Activated CD8-positive, alpha-beta memory T cell treated with anti-CD3 and anti-CD28 coated beads, Interleukin-2, amount 50 U/mL, for 4 hours (primary cell): ENCODE results near the gene POU2AF2.

Experiments
- DNase-seq: peaks from one replicate; pipeline ENCODE4 v3.0.0-alpha.2; 2020

POU2AF2 gene

GRCh38 chr11:111334532-111335502 is 89.3 kb downstream of the POU2AF2 start:
- no peak for DNase-seq

DNA sequence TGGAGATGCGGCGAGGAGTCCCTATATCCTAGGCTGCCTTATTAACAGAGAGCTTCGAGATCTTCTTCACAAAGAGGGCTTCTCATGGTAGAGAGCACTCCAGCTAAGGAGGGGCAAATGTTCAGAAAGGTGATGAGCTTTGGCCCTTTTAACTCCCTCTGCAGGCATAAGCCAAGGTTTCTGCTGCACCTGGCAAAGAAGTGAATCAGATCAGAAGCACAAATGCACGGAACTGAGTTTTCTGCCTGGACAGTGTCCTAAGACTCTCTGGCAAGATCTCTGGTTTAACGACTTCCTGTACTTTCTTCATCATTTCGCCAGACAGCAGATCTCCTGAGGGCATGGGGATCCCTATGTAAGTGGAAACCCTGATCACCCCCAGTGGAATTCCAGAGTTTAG is 90.0 kb downstream of the POU2AF2 start:
- DNase-seq: no peak
